GM12865 (cell line): Measurements from ENCODE around the gene OR2V2.

Source experiments
- DNase-seq: peaks from one replicate; pipeline ENCODE4 v3.0.0; 2010; ENCODE audit warnings: low read depth
- H3K4me3 ChIP-seq: 2 replicates; pipeline ENCODE4 v1.5.1; 2011; ENCODE audit warnings: mild to moderate bottlenecking, low read depth, low read length, control low read depth
- CTCF ChIP-seq: IDR thresholded peaks from 2 replicates; pipeline ENCODE4 v1.5.1; 2011; ENCODE audit warnings: low read length, control low read depth, low read depth, inconsistent platforms; ENCODE audit not compliant: insufficient read depth; ENCODE audit errors: missing control alignments

Gene OR2V2

GRCh38 chr5:181140766-181141165 is 6.6 kb upstream of the OR2V2 start:
- TF ChIP-seq CTCF = no peak
- H3K4me3 ChIP-seq = no peak overlapping the region
- no peak for DNase-seq

GRCh38 chr5:181142054-181142453 is 5.3 kb upstream of the OR2V2 start:
- TF ChIP-seq CTCF = no peak
- no peak overlapping the region for H3K4me3 ChIP-seq
- peak; percentile 63 for DNase-seq

GRCh38 chr5:181145133-181145532 is 2.3 kb upstream of the OR2V2 start:
- H3K4me3 ChIP-seq = no peak overlapping the region
- no peak for TF ChIP-seq CTCF
- no peak for DNase-seq

GRCh38 chr5:181149355-181149754 is 2.0 kb downstream of the OR2V2 start:
- H3K4me3 ChIP-seq = no peak overlapping the region
- no peak for TF ChIP-seq CTCF
- DNase-seq = no peak

- peak; percentile 83 for DNase-seq
- TF ChIP-seq CTCF = no peak
- no peak overlapping the region for H3K4me3 ChIP-seq
Measured at GRCh38 chr5:181149806-181150733, 2.7 kb downstream of the OR2V2 start.

- no peak for TF ChIP-seq CTCF
- H3K4me3 ChIP-seq = no peak overlapping the region
- DNase-seq = peak; percentile 32
Measured at GRCh38 chr5:181151146-181151545, 3.8 kb downstream of the OR2V2 start.
